Stimulated activated naive CD8-positive, alpha-beta T cell treated with anti-CD3 and anti-CD28 coated beads, Interleukin-15, Interleukin-2, amounts not matched to agents 100 ng/mL and 50 ng/mL, for 24 hours (primary cell): ENCODE measurements around the gene KSR2.
"Not testable (repeated sequence)": the region's sequence is repeated elsewhere in the genome, so short reads cannot be mapped to it uniquely, and the experiment has no call there.

Experiments used
- H3K27ac Mint-ChIP-seq: one replicate; pipeline ENCODE4 v1.8.0; 2021; ENCODE audit warnings: mild to moderate bottlenecking, mixed read lengths
- H3K27me3 Mint-ChIP-seq: one replicate; pipeline ENCODE4 v1.8.0; 2021; ENCODE audit warnings: mixed read lengths
- H3K36me3 Mint-ChIP-seq: one replicate; pipeline ENCODE4 v1.8.0; 2021; ENCODE audit warnings: low read depth, mixed read lengths
- H3K4me1 Mint-ChIP-seq: one replicate; pipeline ENCODE4 v1.8.0; 2021; ENCODE audit warnings: low read depth, mixed read lengths
- H3K4me3 Mint-ChIP-seq: one replicate; pipeline ENCODE4 v1.8.0; 2021; ENCODE audit warnings: mild to moderate bottlenecking, mixed read lengths
- H3K9me3 Mint-ChIP-seq: one replicate; pipeline ENCODE4 v1.8.0; 2021; ENCODE audit warnings: mixed read lengths

Gene KSR2

GRCh38 chr12:117809509-117809908 is 159.3 kb downstream of the KSR2 start:
- H3K4me3 Mint-ChIP-seq: no peak overlapping the region
- H3K27me3 Mint-ChIP-seq: peaks cover 8% of the 10 kb centered on the region
- no peaks in the 10 kb centered on the region for H3K36me3 Mint-ChIP-seq
- no peak overlapping the region for H3K27ac Mint-ChIP-seq
- H3K9me3 Mint-ChIP-seq: no peaks in the 10 kb centered on the region
- no peaks in the 10 kb centered on the region for H3K4me1 Mint-ChIP-seq

- no peak overlapping the region for H3K4me3 Mint-ChIP-seq
- H3K4me1 Mint-ChIP-seq: no peaks in the 10 kb centered on the region
- H3K27me3 Mint-ChIP-seq: peaks cover 8% of the 10 kb centered on the region
- H3K27ac Mint-ChIP-seq: no peak overlapping the region
- H3K9me3 Mint-ChIP-seq: no peaks in the 10 kb centered on the region
- H3K36me3 Mint-ChIP-seq: no peaks in the 10 kb centered on the region
These were observed 160.8 kb downstream of the KSR2 start for GRCh38 chr12:117807946-117808345.

GRCh38 chr12:117807355-117807754 is 161.4 kb downstream of the KSR2 start:
- H3K4me1 Mint-ChIP-seq: no peaks in the 10 kb centered on the region
- no peaks in the 10 kb centered on the region for H3K9me3 Mint-ChIP-seq
- H3K36me3 Mint-ChIP-seq: no peaks in the 10 kb centered on the region
- no peak overlapping the region for H3K4me3 Mint-ChIP-seq
- H3K27me3 Mint-ChIP-seq: peaks cover 8% of the 10 kb centered on the region
- H3K27ac Mint-ChIP-seq: no peak overlapping the region

GRCh38 chr12:117805865-117806264 is 162.9 kb downstream of the KSR2 start:
- Mint-ChIP-seq H3K4me3 (no peak overlapping the region), H3K27ac (no peak overlapping the region)

GRCh38 chr12:117803001-117803400 is 165.8 kb downstream of the KSR2 start:
- Mint-ChIP-seq H3K4me3 (no peak overlapping the region), H3K27ac (no peak overlapping the region), H3K36me3 (no peaks in the 10 kb centered on the region), H3K9me3 (no peaks in the 10 kb centered on the region), H3K4me1 (no peaks in the 10 kb centered on the region), H3K27me3 (no peaks in the 10 kb centered on the region)

More at GRCh38 chr12:117805865-117806264, 162.9 kb downstream of the KSR2 start:
- Mint-ChIP-seq H3K9me3 (no peaks in the 10 kb centered on the region), H3K27me3 (peaks cover 8% of the 10 kb centered on the region), H3K36me3 (no peaks in the 10 kb centered on the region), H3K4me1 (no peaks in the 10 kb centered on the region)

- not testable (repeated sequence) for H3K9me3 Mint-ChIP-seq, H3K36me3 Mint-ChIP-seq, H3K27me3 Mint-ChIP-seq, H3K27ac Mint-ChIP-seq, H3K4me1 Mint-ChIP-seq, H3K4me3 Mint-ChIP-seq
These were observed 168.1 kb downstream of the KSR2 start for GRCh38 chr12:117800711-117801110.

- H3K4me3 Mint-ChIP-seq: no peak overlapping the region
These were observed 171.6 kb downstream of the KSR2 start for GRCh38 chr12:117797202-117797601.

GRCh38 chr12:117792877-117793424 is 175.8 kb downstream of the KSR2 start:
- Mint-ChIP-seq H3K4me3 (no peak overlapping the region), H3K27ac (no peak overlapping the region), H3K9me3 (no peaks in the 10 kb centered on the region), H3K36me3 (no peaks in the 10 kb centered on the region), H3K4me1 (no peaks in the 10 kb centered on the region), H3K27me3 (no peaks in the 10 kb centered on the region)

More at GRCh38 chr12:117797202-117797601, 171.6 kb downstream of the KSR2 start:
- Mint-ChIP-seq H3K27ac (no peak overlapping the region), H3K9me3 (no peaks in the 10 kb centered on the region), H3K27me3 (no peaks in the 10 kb centered on the region), H3K4me1 (no peaks in the 10 kb centered on the region), H3K36me3 (no peaks in the 10 kb centered on the region)

GRCh38 chr12:117792471-117792870 is 176.3 kb downstream of the KSR2 start:
- Mint-ChIP-seq H3K27ac (no peak overlapping the region), H3K36me3 (no peaks in the 10 kb centered on the region), H3K4me1 (no peaks in the 10 kb centered on the region), H3K4me3 (no peak overlapping the region), H3K27me3 (no peaks in the 10 kb centered on the region), H3K9me3 (no peaks in the 10 kb centered on the region)

- H3K27ac Mint-ChIP-seq: no peak overlapping the region
- no peaks in the 10 kb centered on the region for H3K36me3 Mint-ChIP-seq
- H3K9me3 Mint-ChIP-seq: peaks cover 4% of the 10 kb centered on the region
- no peak overlapping the region for H3K4me3 Mint-ChIP-seq
- no peaks in the 10 kb centered on the region for H3K4me1 Mint-ChIP-seq
- no peaks in the 10 kb centered on the region for H3K27me3 Mint-ChIP-seq
These were observed 177.8 kb downstream of the KSR2 start for GRCh38 chr12:117790948-117791347.

- H3K9me3 Mint-ChIP-seq: peaks cover 10% of the 10 kb centered on the region
- no peaks in the 10 kb centered on the region for H3K36me3 Mint-ChIP-seq
- H3K27me3 Mint-ChIP-seq: no peaks in the 10 kb centered on the region
- H3K4me1 Mint-ChIP-seq: no peaks in the 10 kb centered on the region
- H3K4me3 Mint-ChIP-seq: no peak overlapping the region
- no peak overlapping the region for H3K27ac Mint-ChIP-seq
These were observed 178.6 kb downstream of the KSR2 start for GRCh38 chr12:117790198-117790597.

- no peaks in the 10 kb centered on the region for H3K36me3 Mint-ChIP-seq
- peaks cover 13% of the 10 kb centered on the region for H3K9me3 Mint-ChIP-seq
- H3K4me1 Mint-ChIP-seq: no peaks in the 10 kb centered on the region
- no peaks in the 10 kb centered on the region for H3K27me3 Mint-ChIP-seq
- no peak overlapping the region for H3K4me3 Mint-ChIP-seq
- no peak overlapping the region for H3K27ac Mint-ChIP-seq
These were observed 179.4 kb downstream of the KSR2 start for GRCh38 chr12:117789195-117789912.

- Mint-ChIP-seq H3K9me3 (no peaks in the 10 kb centered on the region), H3K4me1 (no peaks in the 10 kb centered on the region), H3K27ac (no peak overlapping the region), H3K36me3 (no peaks in the 10 kb centered on the region), H3K4me3 (no peak overlapping the region), H3K27me3 (peaks cover 6% of the 10 kb centered on the region)
These were observed 190.1 kb downstream of the KSR2 start for GRCh38 chr12:117778656-117779055.

- Mint-ChIP-seq H3K36me3 (no peaks in the 10 kb centered on the region), H3K27me3 (peaks cover 6% of the 10 kb centered on the region), H3K4me1 (no peaks in the 10 kb centered on the region), H3K9me3 (no peaks in the 10 kb centered on the region), H3K4me3 (no peak overlapping the region), H3K27ac (no peak overlapping the region)
These were observed 193.6 kb downstream of the KSR2 start for GRCh38 chr12:117774941-117775775.

GRCh38 chr12:117768860-117769259 is 199.9 kb downstream of the KSR2 start:
- H3K27ac Mint-ChIP-seq: no peak overlapping the region
- H3K9me3 Mint-ChIP-seq: peaks cover 9% of the 10 kb centered on the region
- H3K27me3 Mint-ChIP-seq: no peaks in the 10 kb centered on the region
- H3K4me1 Mint-ChIP-seq: no peaks in the 10 kb centered on the region
- H3K36me3 Mint-ChIP-seq: no peaks in the 10 kb centered on the region
- no peak overlapping the region for H3K4me3 Mint-ChIP-seq
